GM18517 (cell line): ENCODE data around the gene PMEL.
A peak's percentile ranks its signal among the peaks of the same experiment; 100 is the strongest.

Experiments used
- ATAC-seq: cut with Tn5 transposase; IDR thresholded peaks from one replicate; pipeline ENCODE4 v1.9.1; 2021; ENCODE audit warnings: mild to moderate bottlenecking, moderate library complexity; ENCODE audit not compliant: unreplicated experiment

The PMEL gene

GRCh38 chr12:55942577-55943136 is 23.2 kb downstream of the PMEL start:
- ATAC-seq: no peak

GRCh38 chr12:55942055-55942454 is 23.8 kb downstream of the PMEL start:
- ATAC-seq: no peak

GRCh38 chr12:55940065-55940732 is 25.6 kb downstream of the PMEL start:
- peak; percentile 96 for ATAC-seq

- ATAC-seq: no peak
Measured at GRCh38 chr12:55938826-55939501, 26.9 kb downstream of the PMEL start.

- ATAC-seq: no peak
Measured at GRCh38 chr12:55937981-55938380, 27.9 kb downstream of the PMEL start.

- no peak for ATAC-seq
Measured at GRCh38 chr12:55935738-55936151, 30.1 kb downstream of the PMEL start.

GRCh38 chr12:55934773-55935172 is 31.1 kb downstream of the PMEL start:
- no peak for ATAC-seq

- ATAC-seq: no peak
Measured at GRCh38 chr12:55933799-55934742, 31.8 kb downstream of the PMEL start.

- no peak for ATAC-seq
Measured at GRCh38 chr12:55933169-55933798, 32.6 kb downstream of the PMEL start.

- no peak for ATAC-seq
Measured at GRCh38 chr12:55932551-55932910, 33.3 kb downstream of the PMEL start.

- ATAC-seq: no peak
Measured at GRCh38 chr12:55931780-55932550, 33.9 kb downstream of the PMEL start.

- no peak for ATAC-seq
Measured at GRCh38 chr12:55931317-55931779, 34.5 kb downstream of the PMEL start.

- no peak for ATAC-seq
Measured at GRCh38 chr12:55930771-55931316, 35.0 kb downstream of the PMEL start, which contains the start of gene DGKA. DGKA (plus strand) TSS chr12:55931162; CDS start chr12:55936504, 5,342 bp downstream.

- ATAC-seq: peak; percentile 24
Measured at GRCh38 chr12:55929306-55929791, 36.5 kb downstream of the PMEL start.

- ATAC-seq: peak; percentile 47
Measured at GRCh38 chr12:55927588-55928502, 38.0 kb downstream of the PMEL start, which contains the start of gene PYM1. PYM1 (minus strand) TSS chr12:55927894; CDS start chr12:55927761, 133 bp downstream.

GRCh38 chr12:55926738-55927587 is 38.9 kb downstream of the PMEL start:
- ATAC-seq: peak; percentile 46
